OCI-M1 (cell line): ENCODE data around the gene SYDE2.
"Not testable (repeated sequence)": the region's sequence is repeated elsewhere in the genome, so short reads cannot be mapped to it uniquely, and the experiment has no call there.

ENCODE experiments used
- DNase-seq: peaks from one replicate; lab custom pipeline; 2025; lab: John Stamatoyannopoulos, UW

SYDE2 gene

GRCh38 chr1:85200463-85201339, at the start of gene SYDE2:
Gene SYDE2, minus strand, starts transcription at chr1:85201016. Its CDS starts 20 bp downstream, at chr1:85200996.
- peak; percentile 91 for DNase-seq

DNA sequence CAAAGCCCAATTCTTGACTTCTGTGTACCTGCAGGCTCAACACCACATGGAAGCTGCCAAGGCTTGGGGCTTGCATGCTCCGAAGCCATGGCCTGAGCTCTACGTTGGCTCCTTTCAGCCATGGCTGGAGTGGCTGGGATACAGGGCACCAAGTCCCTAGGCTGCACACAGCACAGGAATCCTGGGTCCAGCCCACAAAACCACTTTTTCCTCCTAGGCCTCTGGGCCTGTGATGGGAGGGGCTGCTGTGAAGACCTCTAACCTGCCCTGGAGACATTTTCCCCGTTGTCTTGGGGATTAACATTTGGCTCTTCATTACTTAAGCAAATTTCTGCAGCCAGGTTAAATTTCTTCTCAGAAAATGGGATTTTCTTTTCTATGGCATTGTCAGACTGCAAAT, 48.2 kb upstream of the SYDE2 start:
- DNase-seq, result not testable (repeated sequence)

GRCh38 chr1:85245891-85246290, 45.1 kb upstream of the SYDE2 start:
- no peak for DNase-seq

- no peak for DNase-seq
Measured at GRCh38 chr1:85245456-85245855, 44.6 kb upstream of the SYDE2 start.

DNA sequence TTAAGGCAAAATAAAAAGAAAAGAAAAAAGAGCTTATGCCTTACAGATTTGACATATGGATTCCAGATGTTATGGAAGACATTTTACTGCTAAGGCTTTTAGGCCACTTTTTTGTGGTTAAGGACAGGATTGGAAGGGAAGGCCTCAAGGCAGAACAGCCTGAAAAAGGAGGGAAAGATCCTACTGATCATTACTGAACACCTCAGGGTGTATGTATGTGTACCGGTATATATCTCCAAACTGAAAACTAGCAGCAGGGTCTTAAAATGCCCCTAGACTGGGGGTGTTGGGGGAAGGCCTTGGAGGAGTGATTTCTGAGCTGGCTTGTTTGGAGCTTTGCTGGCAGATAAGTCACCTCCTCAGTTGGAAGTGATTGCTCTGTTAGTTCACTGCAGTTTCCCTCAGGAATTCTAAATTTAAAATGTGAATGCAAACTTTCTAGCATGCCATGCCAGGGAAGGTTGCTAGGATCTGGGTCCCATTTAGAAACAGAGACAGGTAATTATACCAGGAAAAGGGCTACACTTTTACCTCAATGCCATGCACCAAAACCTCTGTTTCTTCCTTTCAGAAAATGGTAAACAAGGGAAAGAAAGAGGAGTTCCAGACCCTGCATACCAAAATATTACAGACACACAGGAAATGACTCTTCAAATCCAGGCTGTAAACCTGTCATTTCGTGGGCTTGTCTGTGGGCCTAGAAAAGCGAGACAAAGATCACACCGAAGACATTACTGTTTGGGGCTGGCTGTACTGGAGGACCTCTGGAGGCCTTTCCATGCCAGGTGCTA, 43.6 kb upstream of the SYDE2 start:
- peak; percentile 31 for DNase-seq

- DNase-seq, result no peak
Measured at GRCh38 chr1:85243372-85243771, 42.6 kb upstream of the SYDE2 start.

GRCh38 chr1:85240643-85241042, 39.8 kb upstream of the SYDE2 start:
- no peak for DNase-seq

- DNase-seq, result peak; percentile 67
Measured at GRCh38 chr1:85240174-85240601, 39.4 kb upstream of the SYDE2 start.

- DNase-seq, result no peak
Measured at GRCh38 chr1:85237613-85238012, 36.8 kb upstream of the SYDE2 start.

DNA sequence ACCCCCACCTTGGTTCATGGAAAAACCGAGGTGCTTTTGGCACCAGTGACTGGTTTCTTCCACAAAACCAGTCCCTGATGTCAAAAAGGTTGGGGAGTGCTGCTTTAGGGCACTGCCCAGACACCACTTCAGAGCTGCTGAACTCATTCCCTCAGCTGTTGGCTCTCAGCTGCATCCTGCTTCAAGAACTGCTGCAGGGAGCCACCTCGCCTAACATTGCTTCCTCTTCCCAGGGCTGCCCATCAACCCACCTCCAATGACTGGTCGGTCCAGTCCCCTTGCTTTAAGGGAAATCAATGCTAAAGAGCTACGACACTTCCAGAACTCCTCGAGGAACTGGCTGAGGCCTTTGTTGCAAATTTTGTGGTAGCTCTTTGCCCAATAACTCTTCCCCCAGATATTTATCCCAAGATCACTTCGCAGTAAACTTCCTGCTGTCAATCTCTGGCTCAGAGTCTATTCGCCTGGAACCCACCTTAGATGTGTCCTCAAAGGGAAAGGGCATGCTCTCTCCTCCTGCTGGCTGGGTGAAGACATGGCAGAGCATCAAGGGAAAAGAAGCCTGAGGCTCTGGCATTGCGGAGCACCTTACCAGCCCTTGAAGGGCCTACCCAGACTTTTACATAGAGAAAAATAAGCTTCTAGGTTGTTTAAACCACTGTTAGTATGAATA, 29.6 kb upstream of the SYDE2 start:
- DNase-seq, result no peak

- DNase-seq, result no peak
Measured at GRCh38 chr1:85229574-85230097, 28.8 kb upstream of the SYDE2 start.

DNA sequence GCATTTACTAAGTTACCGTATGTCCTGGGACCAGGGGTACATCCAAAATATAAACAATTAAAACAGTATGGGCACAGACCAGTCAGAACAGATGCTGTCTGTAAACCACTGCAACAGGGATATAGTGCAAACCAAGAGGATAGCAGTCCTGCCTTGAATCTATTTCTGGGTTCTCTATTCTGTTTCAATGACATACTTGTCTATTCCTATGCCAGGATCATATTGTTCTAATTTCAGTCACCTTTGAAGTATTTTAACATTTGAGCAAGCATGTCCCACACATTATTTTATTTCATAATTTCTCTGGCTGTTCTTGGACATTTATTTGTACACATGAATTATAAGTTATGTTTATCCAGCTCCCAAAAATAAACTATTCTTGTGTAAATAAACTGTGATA, 28.2 kb upstream of the SYDE2 start:
- no peak for DNase-seq

DNA sequence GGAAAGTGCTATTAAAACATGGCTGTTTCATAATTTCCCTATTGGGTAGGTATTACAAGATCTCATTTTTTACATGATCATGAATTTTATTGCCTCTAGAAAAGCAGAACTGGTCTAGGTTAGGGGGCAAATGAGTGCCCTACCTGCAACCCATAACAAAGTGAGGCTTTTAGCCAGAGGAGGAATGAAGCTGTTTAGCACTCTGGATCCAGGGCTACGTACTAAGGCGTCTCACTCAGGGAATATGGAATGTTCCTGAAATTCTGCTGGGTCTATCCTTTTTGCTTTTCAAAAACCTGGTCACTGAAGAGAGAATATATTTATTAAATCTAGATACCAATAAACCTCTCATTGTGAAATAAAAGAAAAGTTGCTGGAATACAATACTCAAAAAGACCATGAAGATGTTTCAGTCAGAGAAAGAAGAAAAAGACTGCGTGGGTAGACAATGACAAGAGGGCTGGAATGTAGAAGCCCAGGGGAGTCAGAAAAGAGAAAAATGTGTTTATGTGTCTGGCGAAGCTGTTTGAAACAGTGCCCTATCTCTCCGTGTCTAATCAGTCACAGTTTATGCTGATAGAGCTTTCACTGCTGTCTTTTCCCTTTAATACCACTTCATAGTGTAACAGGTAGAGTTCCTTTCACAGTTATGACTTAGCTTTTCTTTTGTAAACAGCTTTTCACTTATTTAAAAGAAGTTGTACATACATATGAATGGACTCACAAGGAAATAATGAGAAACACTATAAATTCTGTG, 25.0 kb upstream of the SYDE2 start:
- peak; percentile 36 for DNase-seq

DNA sequence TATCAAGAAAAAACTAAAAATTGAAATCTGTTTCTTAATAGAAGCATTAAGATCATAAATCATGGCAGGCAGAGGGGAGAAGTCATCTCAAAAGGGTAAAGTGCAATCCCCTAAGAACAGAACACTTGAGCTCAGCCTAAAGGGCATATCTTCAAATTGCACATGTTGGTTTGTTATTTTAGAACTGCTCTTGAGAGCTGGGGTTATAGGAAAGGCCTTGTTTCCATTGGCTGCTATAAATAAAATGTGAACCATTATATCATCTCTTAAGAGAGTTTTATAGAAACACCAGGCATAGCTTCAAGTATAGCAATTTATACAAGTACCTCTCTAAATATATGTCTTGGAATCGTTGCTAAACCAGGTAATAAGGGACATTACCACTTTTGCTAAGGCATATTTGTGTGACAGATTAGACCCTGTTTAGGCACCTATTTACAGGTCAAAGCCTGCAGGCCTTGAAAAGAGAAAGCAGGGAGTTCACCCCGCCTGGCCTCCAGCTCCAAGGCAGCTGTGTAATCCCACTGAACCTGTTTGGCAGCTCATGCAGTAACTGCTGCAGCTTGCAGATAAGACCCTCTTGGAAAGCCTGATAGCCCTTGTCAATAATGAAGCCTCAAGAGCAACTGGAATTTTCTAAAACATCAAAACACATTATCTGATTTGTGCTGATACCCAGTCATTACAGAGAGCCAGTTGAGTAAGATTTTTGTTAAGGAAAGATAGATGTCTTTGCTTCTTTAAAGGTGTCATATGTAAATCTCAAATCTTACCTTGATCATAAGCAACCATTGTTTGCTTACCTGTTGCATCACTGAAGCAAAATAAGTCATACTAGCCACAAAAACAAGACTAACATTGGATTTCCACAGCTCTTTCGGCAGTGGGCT, 24.2 kb upstream of the SYDE2 start:
- DNase-seq, result peak; percentile 94

DNA sequence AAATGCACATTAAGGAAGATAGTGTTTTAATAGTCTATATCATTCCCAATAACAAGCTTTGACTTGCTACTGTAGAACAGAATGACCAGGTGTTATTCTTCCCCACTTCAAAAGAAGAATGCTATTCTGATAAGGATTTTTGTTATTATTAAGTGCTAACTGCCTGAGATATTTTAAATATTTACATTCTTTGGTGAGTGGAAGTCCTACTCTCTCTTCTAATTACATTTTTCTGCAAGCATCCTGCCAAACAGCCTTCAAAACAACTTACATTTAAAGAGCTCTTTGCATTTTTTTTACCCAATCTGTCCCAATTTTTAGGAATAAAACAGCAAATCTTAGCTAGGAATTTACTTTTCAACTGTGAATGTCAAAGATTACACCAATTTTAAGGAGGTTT, 23.5 kb upstream of the SYDE2 start:
- no peak for DNase-seq

GRCh38 chr1:85223334-85223733, 22.5 kb upstream of the SYDE2 start:
- no peak for DNase-seq

GRCh38 chr1:85220756-85221201, 20.0 kb upstream of the SYDE2 start:
- DNase-seq, result no peak

DNA sequence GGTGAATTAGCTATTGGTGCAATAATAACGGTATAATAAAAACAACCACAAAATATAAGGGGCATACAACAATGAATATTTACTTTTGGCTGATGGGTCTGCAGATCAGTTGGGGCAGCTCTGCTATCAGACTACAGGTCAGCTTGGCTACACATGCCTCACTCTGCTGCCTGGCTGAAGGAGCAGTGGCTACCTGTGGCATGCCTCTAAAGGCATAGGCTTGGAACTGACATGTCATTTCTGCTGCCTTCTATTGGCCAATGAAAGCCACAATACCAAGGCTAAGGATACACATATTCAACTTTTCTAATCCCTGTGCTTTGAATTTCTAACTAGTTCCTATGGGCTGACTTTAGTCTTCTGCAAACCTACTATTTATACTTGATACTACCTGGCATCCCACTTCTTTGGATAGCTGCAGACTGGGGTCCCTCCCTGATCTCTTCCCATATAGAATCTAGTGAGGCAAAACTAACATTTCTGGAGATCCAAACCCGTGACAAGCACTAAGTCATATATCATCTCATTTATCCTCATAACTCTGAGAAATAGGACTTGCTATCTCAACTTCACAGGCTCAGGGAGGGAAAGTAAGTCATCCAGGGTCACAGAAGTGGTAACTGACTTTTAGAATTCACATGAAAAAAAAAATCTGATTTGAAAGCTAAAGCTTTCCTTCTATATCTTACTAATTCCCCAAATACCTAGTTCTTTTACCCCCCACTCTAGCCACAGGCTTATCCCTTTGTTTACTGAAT, 19.2 kb upstream of the SYDE2 start:
- peak; percentile 65 for DNase-seq

DNA sequence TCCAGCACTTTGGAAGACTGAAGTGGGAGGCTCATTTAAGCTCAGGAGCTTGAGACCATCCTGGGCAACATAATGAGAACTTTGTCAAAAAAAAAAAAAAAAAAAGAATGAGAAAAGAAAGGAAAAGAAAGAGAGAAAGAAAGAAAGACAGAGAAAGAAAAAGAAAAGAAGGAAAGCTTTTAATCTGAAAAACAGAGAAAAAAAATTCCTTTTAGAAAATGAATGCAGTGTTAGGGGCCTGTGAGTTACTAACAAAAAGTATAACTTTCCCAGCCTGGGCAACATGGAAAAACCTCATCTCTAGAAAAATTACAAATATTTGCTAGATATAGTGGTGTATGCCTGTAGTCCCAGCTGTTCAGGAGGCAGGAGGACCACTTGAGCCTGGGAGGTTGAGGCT, 15.9 kb upstream of the SYDE2 start:
- no peak for DNase-seq

DNA sequence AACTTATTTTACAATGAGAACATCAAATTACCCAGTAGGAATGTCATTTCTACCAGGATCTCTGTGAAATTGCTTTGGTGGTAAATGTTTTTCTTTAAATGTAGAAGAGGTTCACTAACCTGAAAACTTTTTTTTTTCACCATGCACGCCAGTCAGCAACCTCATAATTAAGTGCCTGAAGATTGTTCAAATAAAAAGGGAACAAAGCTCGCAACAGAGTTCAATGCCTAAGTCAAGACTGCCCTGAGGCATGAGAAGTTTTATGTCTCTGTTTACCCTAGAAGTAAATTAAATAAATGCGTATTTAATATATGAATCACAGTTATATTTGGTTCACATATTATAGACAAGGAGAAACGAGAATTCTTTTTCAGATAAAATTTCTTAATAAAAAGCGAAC, 13.8 kb upstream of the SYDE2 start:
- DNase-seq, result no peak
